Stimulated activated CD8-positive, alpha-beta memory T cell treated with anti-CD3 and anti-CD28 coated beads, Interleukin-7, amount 100 ng/mL, for 1 hour (primary cell): ENCODE data around the gene TAF1B.

Experiments used
- DNase-seq, 2 donors: peaks; one replicate each; pipeline ENCODE4 v3.0.0-alpha.2; 2020; ENCODE audit warnings: low read depth in 2 of 2

Gene TAF1B

DNA sequence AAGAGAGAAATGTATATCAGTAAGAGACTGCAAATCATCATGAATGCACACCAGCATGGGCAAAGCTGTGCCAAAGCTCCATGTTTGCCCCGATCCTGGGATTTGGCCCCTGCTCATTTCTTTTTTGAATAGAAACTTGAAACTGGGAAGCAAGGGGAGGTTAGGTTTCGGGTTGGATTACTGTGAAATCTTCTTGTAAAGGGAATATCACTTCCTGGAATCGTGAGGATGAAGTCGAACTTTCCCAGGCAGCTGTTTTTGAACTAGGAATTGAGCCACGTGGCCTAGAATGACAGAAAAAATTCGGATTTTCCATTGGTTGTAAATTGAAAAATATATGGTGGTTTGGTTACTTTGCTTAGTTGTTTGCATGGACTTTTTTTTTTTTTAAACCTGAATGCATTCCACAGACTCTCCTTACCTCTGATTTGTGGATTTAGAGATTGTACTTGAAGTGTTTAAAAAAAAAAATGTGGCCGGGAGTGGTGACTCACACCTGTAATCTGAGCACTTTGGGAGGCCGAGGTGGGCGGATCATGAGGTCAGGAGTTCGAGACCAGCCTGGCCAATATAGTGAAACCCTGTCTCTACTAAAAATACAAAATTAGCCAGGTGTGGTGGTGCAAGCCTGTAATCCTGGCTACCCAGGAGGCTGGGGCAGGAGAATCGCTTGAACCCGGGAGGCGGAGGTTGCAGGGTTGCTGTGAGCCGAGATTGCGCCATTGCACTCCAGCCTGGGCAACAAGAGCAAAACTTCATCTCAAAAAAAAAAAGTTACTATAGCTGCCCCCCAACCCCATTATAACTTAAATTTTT lies 140.3 kb downstream of the TAF1B start:
- no peak for DNase-seq
